Activated naive CD4-positive, alpha-beta T cell treated with anti-CD3 and anti-CD28 coated beads, Interleukin-2, amount 10 ng/mL, durations not matched to agents 7 days and 5 days (primary cell): Measurements from ENCODE around the gene CRYM.

ENCODE experiments used
- CTCF ChIA-PET: fragments of 350-600 bp; sonication (Branson Sonifier 250); formaldehyde crosslinking; loops from one replicate; lab custom pipeline; 2021; ENCODE audit warnings: antibody characterized with exemption; lab: Charles Lee
- DNase-seq: peaks from one replicate; pipeline ENCODE4 v3.0.0-alpha.2; 2020
- H3K27ac Mint-ChIP-seq: one replicate; pipeline ENCODE4 v1.8.0; 2021; ENCODE audit warnings: mild to moderate bottlenecking, moderate library complexity, mixed read lengths
- H3K27me3 Mint-ChIP-seq: one replicate; pipeline ENCODE4 v1.8.0; 2021; ENCODE audit warnings: mild to moderate bottlenecking, mixed read lengths
- H3K36me3 Mint-ChIP-seq: one replicate; pipeline ENCODE4 v1.8.0; 2021; ENCODE audit warnings: mixed read lengths
- H3K4me1 Mint-ChIP-seq: one replicate; pipeline ENCODE4 v1.8.0; 2021; ENCODE audit warnings: mixed read lengths
- H3K4me3 Mint-ChIP-seq: one replicate; pipeline ENCODE4 v1.8.0; 2021; ENCODE audit warnings: mild to moderate bottlenecking, moderate library complexity, mixed read lengths
- H3K9me3 Mint-ChIP-seq: one replicate; pipeline ENCODE4 v1.8.0; 2021; ENCODE audit warnings: mixed read lengths

CRYM gene

DNA sequence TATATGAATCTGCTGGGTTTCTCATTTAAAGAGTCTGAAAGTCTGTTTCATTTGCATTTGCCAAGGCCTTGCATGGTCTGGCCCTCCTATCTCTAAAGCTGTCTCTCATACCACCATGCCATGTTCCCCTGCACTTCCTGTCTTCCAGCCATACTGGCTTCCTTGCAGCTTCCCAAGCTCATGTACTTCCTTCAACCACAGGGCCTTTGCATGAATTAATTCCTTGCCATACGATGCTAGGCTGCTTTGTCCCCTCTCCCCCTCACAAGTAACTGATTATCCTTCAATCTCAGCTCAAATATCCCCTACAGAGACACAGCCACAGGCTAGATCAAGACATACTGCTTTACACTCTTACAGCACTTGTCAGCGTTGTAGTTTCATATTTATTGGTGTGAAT lies 5.8 kb downstream of the CRYM start:
- no peak overlapping the region for H3K4me3 Mint-ChIP-seq
- H3K27me3 Mint-ChIP-seq, result peaks cover 36% of the 10 kb centered on the region
- H3K4me1 Mint-ChIP-seq, result no peaks in the 10 kb centered on the region
- CTCF ChIA-PET, result interaction anchor here (0.7 kb wide), 1 partner anchor 17 kb away, joined by 4 read pairs; no protein-coding TSS in a partner anchor
- no peak overlapping the region for H3K27ac Mint-ChIP-seq
- DNase-seq, result no peak
- no peaks in the 10 kb centered on the region for H3K9me3 Mint-ChIP-seq
- H3K36me3 Mint-ChIP-seq, result no peaks in the 10 kb centered on the region

DNA sequence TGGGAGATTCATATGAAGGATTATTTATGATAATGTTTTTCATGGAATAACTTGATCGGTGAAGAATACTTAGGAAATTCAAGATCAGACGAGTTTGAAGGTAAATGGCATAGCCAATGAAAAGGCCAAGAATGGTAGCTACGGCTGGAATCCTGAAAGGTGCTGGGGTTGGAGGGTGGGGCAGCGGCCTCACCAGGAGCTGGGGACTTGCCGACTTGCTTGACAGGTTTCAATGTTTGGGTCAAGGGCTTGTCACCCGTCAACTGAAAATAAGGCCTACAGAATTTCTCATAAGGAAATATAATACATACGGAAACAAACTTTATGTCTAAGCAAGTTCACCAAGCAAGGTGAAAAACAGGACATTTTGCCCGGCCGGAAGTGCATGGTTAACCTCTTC lies 9.9 kb downstream of the CRYM start:
- no peaks in the 10 kb centered on the region for H3K9me3 Mint-ChIP-seq
- H3K27ac Mint-ChIP-seq, result no peak overlapping the region
- H3K4me1 Mint-ChIP-seq, result no peaks in the 10 kb centered on the region
- H3K27me3 Mint-ChIP-seq, result peaks cover 12% of the 10 kb centered on the region
- CTCF ChIA-PET, result interaction anchor here (1.5 kb wide), 1 partner anchor 33 kb away, joined by 3 read pairs; no protein-coding TSS in a partner anchor
- DNase-seq, result no peak
- H3K4me3 Mint-ChIP-seq, result no peak overlapping the region
- no peaks in the 10 kb centered on the region for H3K36me3 Mint-ChIP-seq

DNA sequence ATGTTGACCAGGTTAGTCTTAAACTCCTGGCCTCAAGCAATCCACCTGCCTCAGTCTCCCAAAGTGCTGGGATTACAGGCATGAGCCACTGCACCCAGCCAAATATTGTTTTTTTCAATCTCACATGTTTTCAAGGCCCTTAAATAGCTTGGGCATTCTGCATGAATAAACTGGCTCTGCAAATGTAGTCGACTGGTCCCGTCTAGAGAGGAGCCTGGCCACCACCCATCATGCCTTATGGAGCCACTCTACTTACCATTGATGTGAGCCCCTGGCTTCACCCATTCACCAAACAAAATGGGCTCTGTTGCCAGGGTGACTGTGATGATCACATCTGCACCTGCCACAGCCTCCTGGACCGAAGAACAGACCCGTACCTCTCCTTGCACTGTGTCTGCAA lies 10.8 kb downstream of the CRYM start:
- H3K4me1 Mint-ChIP-seq, result no peaks in the 10 kb centered on the region
- peaks cover 12% of the 10 kb centered on the region for H3K27me3 Mint-ChIP-seq
- CTCF ChIA-PET, result interaction anchor here (0.7 kb wide), 1 partner anchor 714 kb away, joined by 3 read pairs; no protein-coding TSS in a partner anchor
- H3K27ac Mint-ChIP-seq, result no peak overlapping the region
- no peaks in the 10 kb centered on the region for H3K9me3 Mint-ChIP-seq
- no peak for DNase-seq
- no peaks in the 10 kb centered on the region for H3K36me3 Mint-ChIP-seq
- no peak overlapping the region for H3K4me3 Mint-ChIP-seq

DNA sequence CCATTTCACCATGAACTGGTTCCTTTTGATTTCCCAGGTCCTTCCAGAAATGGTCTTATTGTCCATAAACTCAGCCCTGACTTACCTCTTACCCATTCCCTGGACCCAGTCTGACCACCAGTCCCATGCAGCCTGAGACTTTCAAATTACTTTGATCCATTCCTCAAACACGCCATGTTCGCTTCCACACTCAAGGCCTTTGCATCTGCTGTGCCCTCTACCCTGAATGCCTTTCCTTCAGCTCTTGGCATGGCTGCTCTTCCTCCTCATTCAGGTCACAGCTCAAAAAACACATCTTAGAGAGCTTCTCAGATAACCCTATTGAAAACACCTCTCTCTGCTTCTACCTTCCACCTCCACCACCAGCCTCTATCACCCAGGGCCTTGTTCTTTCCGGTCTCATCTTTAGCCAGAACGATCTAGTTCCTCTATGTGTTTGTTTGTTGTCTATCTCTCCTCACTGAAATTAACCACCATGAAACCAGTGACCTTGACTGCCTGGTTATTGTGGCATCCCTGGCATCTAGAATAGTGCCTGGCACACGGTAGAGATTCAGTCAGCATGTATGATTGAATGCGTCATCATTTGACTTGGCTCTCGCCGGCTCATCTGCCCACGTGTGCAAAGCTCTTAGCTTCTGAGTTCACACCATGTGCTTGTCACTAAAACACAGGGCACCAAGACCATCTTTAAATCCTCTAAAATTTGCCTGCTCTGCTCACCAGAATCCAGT lies 12.8 kb downstream of the CRYM start:
- no peaks in the 10 kb centered on the region for H3K36me3 Mint-ChIP-seq
- CTCF ChIA-PET, result interaction anchor here (0.6 kb wide), 1 partner anchor 834 kb away, joined by 3 read pairs; no protein-coding TSS in a partner anchor
- no peaks in the 10 kb centered on the region for H3K9me3 Mint-ChIP-seq
- no peak for DNase-seq
- peaks cover 10% of the 10 kb centered on the region for H3K27me3 Mint-ChIP-seq
- no peak overlapping the region for H3K27ac Mint-ChIP-seq
- no peak overlapping the region for H3K4me3 Mint-ChIP-seq
- no peaks in the 10 kb centered on the region for H3K4me1 Mint-ChIP-seq

DNA sequence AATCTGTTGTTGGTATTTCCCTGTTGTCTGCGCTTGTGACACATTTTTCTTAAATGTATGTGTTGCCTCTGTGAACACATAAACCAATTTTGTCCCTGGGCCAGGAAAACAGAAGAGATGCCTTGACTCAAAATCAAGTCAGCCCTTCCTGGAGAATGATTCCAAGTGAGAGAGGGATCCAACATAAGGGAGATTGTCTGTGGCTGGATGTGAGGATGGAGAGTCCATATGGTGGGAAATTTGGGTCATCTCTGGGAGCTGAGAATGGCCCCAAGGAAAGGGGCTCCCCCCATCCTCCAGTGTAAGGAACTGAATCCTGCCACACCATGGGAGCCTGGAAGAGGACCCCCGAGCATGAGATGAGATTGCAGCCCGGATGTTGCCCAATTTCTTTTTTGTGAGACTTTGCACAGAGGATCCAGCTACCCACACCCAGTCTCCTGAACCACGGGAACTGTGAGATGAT lies 13.5 kb downstream of the CRYM start:
- peaks cover 5% of the 10 kb centered on the region for H3K27me3 Mint-ChIP-seq
- no peaks in the 10 kb centered on the region for H3K9me3 Mint-ChIP-seq
- H3K4me3 Mint-ChIP-seq, result no peak overlapping the region
- no peak overlapping the region for H3K27ac Mint-ChIP-seq
- H3K4me1 Mint-ChIP-seq, result no peaks in the 10 kb centered on the region
- no peak for DNase-seq
- H3K36me3 Mint-ChIP-seq, result no peaks in the 10 kb centered on the region
- CTCF ChIA-PET, result interaction anchor here (0.6 kb wide), 1 partner anchor 835 kb away, joined by 3 read pairs; no protein-coding TSS in a partner anchor

DNA sequence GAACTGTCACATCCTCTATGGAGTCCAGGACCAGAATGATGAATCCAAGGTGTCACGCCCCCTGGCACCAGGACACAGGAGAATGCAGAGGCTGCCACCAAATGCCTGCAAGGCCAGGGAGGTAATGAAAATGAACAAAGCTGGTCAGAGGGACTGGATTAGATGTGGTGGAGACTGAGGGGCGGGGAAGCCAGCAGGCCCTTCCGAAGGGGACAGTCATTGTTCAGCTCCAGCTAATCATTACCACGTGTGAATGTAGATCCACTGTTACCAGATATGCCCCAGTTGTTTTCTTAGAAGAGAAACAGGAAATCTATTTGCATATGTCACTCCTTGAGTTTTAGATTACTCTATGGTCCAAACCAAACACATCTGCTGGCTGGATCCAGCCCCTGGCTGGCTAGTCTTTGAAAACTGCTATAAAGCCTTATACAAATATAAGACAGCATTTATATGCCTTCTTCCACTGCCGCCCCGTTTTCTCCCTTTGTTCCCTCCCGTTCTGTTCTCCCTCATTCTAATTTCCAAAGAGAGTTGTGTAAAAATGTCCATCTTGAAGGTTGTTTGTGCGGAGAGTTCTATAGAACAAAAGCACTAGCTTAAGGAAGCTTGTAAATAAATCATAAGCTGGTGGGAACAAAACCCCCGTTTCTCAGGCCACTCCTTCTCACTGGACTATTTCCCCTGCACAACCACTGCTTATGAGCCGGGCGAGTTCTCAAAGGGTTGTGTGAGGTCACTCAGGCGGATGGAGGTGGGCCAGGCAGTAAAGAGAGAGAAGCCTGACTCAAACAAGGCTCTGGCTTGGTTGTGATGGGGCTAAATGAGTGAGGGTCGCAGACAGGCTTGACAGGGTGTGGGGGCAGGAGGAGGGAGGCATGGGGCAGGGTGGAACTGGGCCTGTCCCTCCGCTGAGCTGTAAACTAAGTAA lies 14.2 kb downstream of the CRYM start:
- Mint-ChIP-seq H3K4me3 (no peak overlapping the region), H3K27me3 (peaks cover 4% of the 10 kb centered on the region), H3K9me3 (no peaks in the 10 kb centered on the region), H3K27ac (no peak overlapping the region), H3K36me3 (no peaks in the 10 kb centered on the region), H3K4me1 (no peaks in the 10 kb centered on the region)
- CTCF ChIA-PET, result no interaction called here
- no peak for DNase-seq

DNA sequence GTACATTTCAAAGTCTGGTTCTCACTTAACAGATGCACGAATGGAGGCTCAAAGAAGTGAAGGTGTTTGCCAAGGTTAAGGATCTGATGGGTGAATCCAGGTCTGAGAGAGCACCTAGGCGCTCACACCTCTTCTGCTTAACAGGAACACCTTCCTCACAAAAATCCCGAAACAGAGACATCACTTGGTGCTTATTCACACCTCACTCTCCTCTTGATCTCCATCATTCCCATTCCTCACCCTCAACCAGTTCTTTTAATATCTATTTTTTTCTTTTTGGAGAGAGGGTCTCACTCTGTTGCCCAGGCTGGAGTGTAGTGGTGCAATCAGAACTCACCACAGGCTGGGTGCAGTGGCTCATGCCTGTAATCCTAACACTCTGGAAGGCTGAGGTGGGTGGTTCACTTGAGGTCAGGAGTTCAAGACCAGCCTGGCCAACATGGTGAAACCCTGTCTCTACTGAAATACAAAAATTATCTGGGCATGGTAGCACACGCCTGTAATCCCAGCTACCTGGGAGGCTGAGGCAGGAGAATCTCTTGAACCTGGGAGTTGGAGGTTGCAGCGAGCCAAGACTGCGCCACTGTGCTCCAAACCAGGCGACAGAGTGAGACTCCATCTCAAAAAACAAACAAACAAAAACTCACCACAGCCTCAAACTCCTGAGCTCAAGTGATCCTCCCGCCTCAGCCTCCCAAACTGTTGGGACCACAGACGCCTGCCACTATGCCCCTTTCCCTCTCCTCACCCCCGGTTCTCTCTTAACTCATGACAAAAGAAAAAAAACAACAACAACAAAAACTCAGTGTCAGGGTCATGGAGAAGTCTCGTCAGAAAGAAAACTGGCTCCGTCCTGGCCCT lies 15.1 kb downstream of the CRYM start:
- DNase-seq, result no peak
- CTCF ChIA-PET, result no interaction called here
- Mint-ChIP-seq H3K27me3 (peaks cover 4% of the 10 kb centered on the region), H3K36me3 (no peaks in the 10 kb centered on the region), H3K4me3 (no peak overlapping the region), H3K9me3 (no peaks in the 10 kb centered on the region), H3K27ac (no peak overlapping the region), H3K4me1 (no peaks in the 10 kb centered on the region)

DNA sequence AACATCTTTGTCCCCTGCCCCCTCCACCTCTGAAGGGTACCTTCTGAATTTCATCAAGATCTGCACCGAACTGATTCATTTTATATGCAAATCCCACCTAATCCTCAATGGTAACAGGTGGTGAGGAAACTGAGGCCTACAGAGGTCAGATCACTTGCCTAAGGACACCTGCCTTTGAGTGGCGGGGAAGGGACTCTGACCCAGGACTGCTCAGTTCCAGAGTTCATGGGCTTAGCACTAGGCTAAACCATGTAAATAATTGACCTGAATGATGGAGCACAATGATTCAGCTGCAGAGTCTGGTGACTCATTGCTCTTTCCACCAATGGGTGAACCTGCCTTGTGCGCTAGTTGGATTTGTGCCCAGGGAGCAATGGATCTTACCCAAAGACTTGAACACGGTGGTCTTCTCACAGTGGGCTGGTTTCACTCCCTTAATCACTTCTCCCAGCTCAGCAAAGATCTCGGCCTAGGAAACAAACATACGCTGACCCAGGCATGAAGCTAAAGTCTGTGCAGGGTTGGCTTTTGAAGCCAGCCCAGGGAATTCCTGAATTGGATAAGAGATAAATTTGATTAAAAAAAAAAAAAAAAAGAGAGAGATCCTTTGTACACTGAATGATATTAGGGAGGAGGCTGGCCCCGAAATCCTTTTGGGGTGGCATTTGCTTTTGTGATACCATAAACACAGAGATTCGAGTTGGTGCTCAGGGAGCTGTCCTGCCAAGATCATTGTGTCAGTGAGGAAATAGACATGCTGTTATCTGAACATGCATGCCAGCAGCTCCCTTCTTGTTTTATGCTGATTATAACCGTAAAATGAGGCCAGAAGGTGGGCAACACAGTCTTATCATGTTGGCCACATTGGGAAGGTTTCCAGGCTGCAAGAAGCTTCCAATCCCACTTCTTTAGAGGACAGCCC lies 17.0 kb downstream of the CRYM start:
- Mint-ChIP-seq H3K27me3 (peaks cover 4% of the 10 kb centered on the region), H3K4me1 (no peaks in the 10 kb centered on the region), H3K36me3 (no peaks in the 10 kb centered on the region), H3K4me3 (no peak overlapping the region), H3K27ac (no peak overlapping the region), H3K9me3 (no peaks in the 10 kb centered on the region)
- DNase-seq, result no peak
- CTCF ChIA-PET, result no interaction called here

DNA sequence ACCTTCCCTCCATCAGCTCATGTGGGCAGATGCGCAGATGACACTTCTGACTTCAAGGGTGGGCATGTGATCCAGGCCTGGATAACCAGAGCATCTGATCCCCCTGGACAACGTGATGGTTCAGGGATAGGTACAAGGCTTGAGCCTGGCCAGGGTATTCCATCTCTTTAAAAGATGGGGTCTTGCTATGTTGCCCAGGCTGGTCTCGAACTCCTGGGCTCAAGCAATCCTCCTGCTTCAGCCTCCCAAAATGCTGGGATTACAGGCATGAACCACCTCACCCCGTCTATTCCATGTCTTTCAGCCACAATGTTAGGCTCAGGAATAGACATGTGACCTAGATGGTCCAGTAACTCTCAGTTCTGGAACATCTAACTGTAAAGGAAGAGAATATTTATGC lies 20.8 kb downstream of the CRYM start:
- Mint-ChIP-seq H3K27me3 (peaks cover 1% of the 10 kb centered on the region), H3K4me3 (no peak overlapping the region), H3K36me3 (no peaks in the 10 kb centered on the region), H3K4me1 (no peaks in the 10 kb centered on the region), H3K9me3 (no peaks in the 10 kb centered on the region), H3K27ac (no peak overlapping the region)
- DNase-seq, result no peak
- CTCF ChIA-PET, result no interaction called here

DNA sequence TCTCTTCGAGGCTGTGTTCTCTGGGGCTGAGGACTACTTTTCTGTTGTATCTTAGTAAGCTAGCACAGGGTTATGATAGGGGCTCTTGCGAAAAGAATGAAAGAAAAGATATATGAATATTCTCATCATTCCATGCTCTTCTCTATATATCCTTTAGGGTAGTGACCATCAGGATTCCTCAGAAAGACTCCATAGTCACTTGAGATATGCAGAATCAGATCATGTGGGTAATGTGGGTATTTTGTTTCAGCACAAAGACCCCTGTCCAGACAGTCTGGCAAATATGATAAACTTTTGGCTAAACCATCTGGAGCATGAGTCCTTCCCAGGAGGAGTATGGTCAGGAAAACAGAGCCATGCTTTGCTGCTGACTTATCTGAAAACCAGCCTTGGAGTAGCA lies 21.5 kb downstream of the CRYM start:
- Mint-ChIP-seq H3K27ac (no peak overlapping the region), H3K4me1 (no peaks in the 10 kb centered on the region), H3K4me3 (no peak overlapping the region), H3K27me3 (peaks cover 5% of the 10 kb centered on the region), H3K36me3 (no peaks in the 10 kb centered on the region), H3K9me3 (no peaks in the 10 kb centered on the region)
- CTCF ChIA-PET, result no interaction called here
- no peak for DNase-seq

DNA sequence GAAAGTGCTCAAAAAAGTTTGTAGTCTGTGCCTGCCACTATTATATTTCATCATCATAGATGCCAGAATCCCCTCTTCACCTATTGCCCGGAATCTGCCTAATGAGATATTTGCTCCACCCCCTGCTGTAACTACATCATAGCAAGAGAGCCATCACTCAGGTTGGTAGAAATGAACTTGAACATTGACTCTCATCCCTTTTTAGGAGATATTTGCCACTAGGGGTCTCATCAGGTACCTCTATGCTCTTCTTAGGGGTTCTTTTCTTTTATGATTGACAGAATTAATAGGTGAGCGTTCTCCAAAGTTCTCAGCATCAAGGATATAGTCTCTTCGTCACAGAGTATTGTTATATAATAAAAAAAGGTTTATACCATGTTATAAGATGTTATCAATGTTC lies 24.6 kb downstream of the CRYM start:
- no peak overlapping the region for H3K27ac Mint-ChIP-seq

DNA sequence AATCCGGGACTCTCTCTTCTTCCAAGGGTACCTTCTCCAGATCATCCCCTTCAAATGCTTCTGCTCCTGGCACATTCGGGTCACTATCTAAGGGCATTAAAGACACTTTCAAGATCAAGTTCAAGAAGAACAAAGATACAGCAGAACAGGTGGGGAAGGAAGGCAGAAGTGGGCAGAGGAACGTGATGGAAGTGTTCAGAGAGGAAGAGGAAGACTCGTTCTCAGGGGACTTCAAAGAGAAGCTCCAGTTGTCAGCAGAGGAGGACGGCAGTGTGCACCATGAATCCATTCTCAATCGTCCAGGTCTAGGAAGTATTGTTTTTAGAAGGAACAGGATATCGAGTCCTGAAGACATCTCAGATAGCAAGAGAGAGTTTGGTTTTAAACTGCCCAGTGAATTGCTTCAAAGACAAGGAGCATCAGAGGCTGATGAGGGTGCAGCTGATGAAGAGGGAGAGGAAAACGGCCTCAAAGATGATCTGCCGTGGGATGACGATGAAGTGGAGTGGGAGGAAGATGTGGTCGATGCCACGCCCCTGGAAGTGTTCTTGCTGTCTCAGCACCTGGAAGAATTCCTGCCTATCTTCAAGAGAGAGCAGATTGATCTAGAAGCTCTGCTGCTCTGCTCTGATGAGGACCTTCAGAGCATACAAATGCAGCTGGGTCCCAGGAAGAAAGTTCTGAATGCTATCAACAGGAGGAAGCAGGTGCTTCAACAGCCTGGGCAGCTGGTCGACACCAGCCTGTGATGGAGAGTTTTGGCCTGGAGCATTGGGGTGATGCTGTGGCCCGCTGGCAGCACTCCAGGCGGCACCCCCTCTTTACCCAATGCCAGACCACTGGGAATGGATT lies 27.8 kb downstream of the CRYM start:
- Mint-ChIP-seq H3K4me1 (no peaks in the 10 kb centered on the region), H3K27ac (no peak overlapping the region), H3K4me3 (no peak overlapping the region), H3K9me3 (no peaks in the 10 kb centered on the region), H3K27me3 (peaks cover 35% of the 10 kb centered on the region), H3K36me3 (no peaks in the 10 kb centered on the region)
- CTCF ChIA-PET, result no interaction called here
- no peak for DNase-seq

More for the DNA sequence above, 24.6 kb downstream of the CRYM start:
- DNase-seq, result no peak
- Mint-ChIP-seq H3K9me3 (no peaks in the 10 kb centered on the region), H3K4me1 (no peaks in the 10 kb centered on the region), H3K36me3 (no peaks in the 10 kb centered on the region), H3K4me3 (no peak overlapping the region), H3K27me3 (peaks cover 22% of the 10 kb centered on the region)
- CTCF ChIA-PET, result interaction anchor here (0.6 kb wide), 1 partner anchor 1083 kb away, joined by 3 read pairs; no protein-coding TSS in a partner anchor
